GM12891 (cell line): ENCODE data around the gene OPCML.

Source experiments
- POLR2A ChIP-seq: IDR thresholded peaks from 2 replicates; pipeline ENCODE4 v1.6.1; 2011; ENCODE audit warnings: low read depth, low read length, control low read depth
- POLR2AphosphoS5 ChIP-seq: IDR thresholded peaks from 2 replicates; pipeline ENCODE4 v1.6.1; 2011; ENCODE audit warnings: low read depth, low read length, control low read depth
- SPI1 ChIP-seq: IDR thresholded peaks from 2 replicates; pipeline ENCODE4 v1.6.1; 2011; ENCODE audit warnings: low read depth, low read length, control low read depth

- TF ChIP-seq POLR2A: no peak
- no peak for TF ChIP-seq SPI1
- TF ChIP-seq POLR2AphosphoS5: no peak
Observed at GRCh38 chr11:133347988-133348387, 184.3 kb downstream of the OPCML start.
